C4-2B (cell line): ENCODE data around the gene SEMA4D.

ENCODE experiments used
- ZFX ChIP-seq: fragments of 450-650 bp; IDR thresholded peaks from 2 replicates; pipeline ENCODE4 v1.6.1; 2017
- TF ChIP-seq, protein P1 (sequence below): fragments of 450-650 bp; conservative IDR thresholded peaks from 2 replicates; pipeline ENCODE4 v1.5.1; 2017; ENCODE audit warnings: mild to moderate bottlenecking

DNA sequence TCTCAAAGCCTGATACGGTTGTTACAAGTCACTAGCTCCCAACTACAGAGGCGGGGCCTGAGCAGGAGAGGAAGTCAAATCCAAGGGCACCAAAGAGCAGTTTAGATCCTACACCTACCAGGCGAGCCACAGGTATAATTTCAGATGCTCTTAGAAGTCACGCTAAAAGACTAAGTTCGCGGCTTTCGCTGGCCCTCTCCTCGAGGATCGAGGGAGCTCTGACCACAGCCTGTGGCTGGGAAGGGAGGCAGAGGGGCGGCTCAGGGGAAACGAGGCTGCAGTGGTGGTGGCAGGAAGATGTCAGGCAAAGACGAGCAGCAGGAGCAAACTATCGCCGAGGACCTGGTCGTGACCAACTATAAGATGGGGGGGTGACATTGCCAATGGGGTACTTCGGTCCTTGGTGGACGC is 48.6 kb downstream of the SEMA4D start:
- TF ChIP-seq, protein P1, sequence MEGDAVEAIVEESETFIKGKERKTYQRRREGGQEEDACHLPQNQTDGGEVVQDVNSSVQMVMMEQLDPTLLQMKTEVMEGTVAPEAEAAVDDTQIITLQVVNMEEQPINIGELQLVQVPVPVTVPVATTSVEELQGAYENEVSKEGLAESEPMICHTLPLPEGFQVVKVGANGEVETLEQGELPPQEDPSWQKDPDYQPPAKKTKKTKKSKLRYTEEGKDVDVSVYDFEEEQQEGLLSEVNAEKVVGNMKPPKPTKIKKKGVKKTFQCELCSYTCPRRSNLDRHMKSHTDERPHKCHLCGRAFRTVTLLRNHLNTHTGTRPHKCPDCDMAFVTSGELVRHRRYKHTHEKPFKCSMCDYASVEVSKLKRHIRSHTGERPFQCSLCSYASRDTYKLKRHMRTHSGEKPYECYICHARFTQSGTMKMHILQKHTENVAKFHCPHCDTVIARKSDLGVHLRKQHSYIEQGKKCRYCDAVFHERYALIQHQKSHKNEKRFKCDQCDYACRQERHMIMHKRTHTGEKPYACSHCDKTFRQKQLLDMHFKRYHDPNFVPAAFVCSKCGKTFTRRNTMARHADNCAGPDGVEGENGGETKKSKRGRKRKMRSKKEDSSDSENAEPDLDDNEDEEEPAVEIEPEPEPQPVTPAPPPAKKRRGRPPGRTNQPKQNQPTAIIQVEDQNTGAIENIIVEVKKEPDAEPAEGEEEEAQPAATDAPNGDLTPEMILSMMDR, result no peak
- TF ChIP-seq ZFX, result no peak
